ENCODE data around the gene TRIM44.
A peak's percentile ranks its signal among the peaks of the same experiment; 100 is the strongest.

The TRIM44 gene

GRCh38 chr11:35621620-35622019, 41.0 kb upstream of the TRIM44 start:
- no peaks in the 10 kb centered on the region for H3K79me2 ChIP-seq (ENCODE audit: insufficient read depth, low read length)
- H3K27me3 ChIP-seq (ENCODE audit: insufficient read depth, low read length, poor library complexity, severe bottlenecking), result peaks cover 10% of the 10 kb centered on the region
- no peak for TF ChIP-seq EZH2phosphoT487 (IDR thresholded peaks at IDR 0.05; ENCODE audit: borderline replicate concordance)
- no peak for TF ChIP-seq CTCF (conservative IDR thresholded peaks at IDR 0.05; ENCODE audit: low read length)
- no peak overlapping the region for H3K9ac ChIP-seq (ENCODE audit: low read depth, low read length, poor library complexity, severe bottlenecking)
- H3K9me2 ChIP-seq (replicated peaks; ENCODE audit: low read depth, low read length), result no peaks in the 10 kb centered on the region
- 0 out of 2 replicates have a peak, but pooled peaks cover 2% of the 10 kb centered on the region for H3F3A ChIP-seq (ENCODE audit: low read depth)
- H4K20me1 ChIP-seq (ENCODE audit: insufficient read depth, low read length, poor library complexity, severe bottlenecking), result no peaks in the 10 kb centered on the region
- no peak overlapping the region for H2AFZ ChIP-seq (ENCODE audit: low read length)
- peaks cover 13% of the 10 kb centered on the region for H3K4me1 ChIP-seq (ENCODE audit: insufficient read depth, low read length, poor library complexity, severe bottlenecking)
- no peaks in the 10 kb centered on the region for H3K36me3 ChIP-seq (ENCODE audit: insufficient read depth, low read length)
- H3K4me3 ChIP-seq (ENCODE audit: low read length, poor library complexity, severe bottlenecking), result peak overlapping the region; percentile 33
- peak overlapping the region; percentile 29 for H3K4me2 ChIP-seq (ENCODE audit: low read depth, low read length, poor library complexity, severe bottlenecking)
- H3K9me3 ChIP-seq (ENCODE audit: insufficient read depth, low read depth, low read length), result no peaks in the 10 kb centered on the region

GRCh38 chr11:35622070-35622469, 40.5 kb upstream of the TRIM44 start:
- 0 out of 2 replicates have a peak, but pooled peaks cover 2% of the 10 kb centered on the region for H3F3A ChIP-seq (ENCODE audit: low read depth)
- peak overlapping the region; percentile 29 for H3K4me2 ChIP-seq (ENCODE audit: low read depth, low read length, poor library complexity, severe bottlenecking)

GRCh38 chr11:35623621-35624168, 38.9 kb upstream of the TRIM44 start:
- H3K4me3 ChIP-seq (ENCODE audit: low read length, poor library complexity, severe bottlenecking), result no peak overlapping the region

More at GRCh38 chr11:35622070-35622469, 40.5 kb upstream of the TRIM44 start:
- Histone ChIP-seq H3K36me3 (ENCODE audit: insufficient read depth, low read length) (no peaks in the 10 kb centered on the region), H3K4me3 (ENCODE audit: low read length, poor library complexity, severe bottlenecking) (no peak overlapping the region), H3K79me2 (ENCODE audit: insufficient read depth, low read length) (no peaks in the 10 kb centered on the region), H3K4me1 (ENCODE audit: insufficient read depth, low read length, poor library complexity, severe bottlenecking) (peaks cover 13% of the 10 kb centered on the region), H3K27me3 (ENCODE audit: insufficient read depth, low read length, poor library complexity, severe bottlenecking) (peaks cover 10% of the 10 kb centered on the region), H3K9me3 (ENCODE audit: insufficient read depth, low read depth, low read length) (no peaks in the 10 kb centered on the region), H3K9ac (ENCODE audit: low read depth, low read length, poor library complexity, severe bottlenecking) (no peak overlapping the region), H3K9me2 (replicated peaks; ENCODE audit: low read depth, low read length) (no peaks in the 10 kb centered on the region), H4K20me1 (ENCODE audit: insufficient read depth, low read length, poor library complexity, severe bottlenecking) (no peaks in the 10 kb centered on the region), H2AFZ (ENCODE audit: low read length) (no peak overlapping the region)
- no peak for TF ChIP-seq CTCF (conservative IDR thresholded peaks at IDR 0.05; ENCODE audit: low read length)
- no peak for TF ChIP-seq EZH2phosphoT487 (IDR thresholded peaks at IDR 0.05; ENCODE audit: borderline replicate concordance)

More at GRCh38 chr11:35623621-35624168, 38.9 kb upstream of the TRIM44 start:
- Histone ChIP-seq H3F3A (ENCODE audit: low read depth) (0 out of 2 replicates have a peak, but pooled peaks cover 2% of the 10 kb centered on the region), H3K9me2 (replicated peaks; ENCODE audit: low read depth, low read length) (no peaks in the 10 kb centered on the region), H4K20me1 (ENCODE audit: insufficient read depth, low read length, poor library complexity, severe bottlenecking) (no peaks in the 10 kb centered on the region), H2AFZ (ENCODE audit: low read length) (no peak overlapping the region), H3K36me3 (ENCODE audit: insufficient read depth, low read length) (no peaks in the 10 kb centered on the region), H3K27me3 (ENCODE audit: insufficient read depth, low read length, poor library complexity, severe bottlenecking) (peaks cover 10% of the 10 kb centered on the region), H3K79me2 (ENCODE audit: insufficient read depth, low read length) (no peaks in the 10 kb centered on the region), H3K9ac (ENCODE audit: low read depth, low read length, poor library complexity, severe bottlenecking) (no peak overlapping the region), H3K9me3 (ENCODE audit: insufficient read depth, low read depth, low read length) (no peaks in the 10 kb centered on the region), H3K4me1 (ENCODE audit: insufficient read depth, low read length, poor library complexity, severe bottlenecking) (peaks cover 13% of the 10 kb centered on the region), H3K4me2 (ENCODE audit: low read depth, low read length, poor library complexity, severe bottlenecking) (no peak overlapping the region)
- no peak for TF ChIP-seq EZH2phosphoT487 (IDR thresholded peaks at IDR 0.05; ENCODE audit: borderline replicate concordance)
- no peak for TF ChIP-seq CTCF (conservative IDR thresholded peaks at IDR 0.05; ENCODE audit: low read length)

Measured in Loucy (cell line).